Eye (tissue), 1 donor: ENCODE measurements around the gene GCM1.

ENCODE experiments used
- DNase-seq: peaks from one replicate; pipeline ENCODE4 v3.0.0-alpha.2; 2015

GCM1 gene

DNA sequence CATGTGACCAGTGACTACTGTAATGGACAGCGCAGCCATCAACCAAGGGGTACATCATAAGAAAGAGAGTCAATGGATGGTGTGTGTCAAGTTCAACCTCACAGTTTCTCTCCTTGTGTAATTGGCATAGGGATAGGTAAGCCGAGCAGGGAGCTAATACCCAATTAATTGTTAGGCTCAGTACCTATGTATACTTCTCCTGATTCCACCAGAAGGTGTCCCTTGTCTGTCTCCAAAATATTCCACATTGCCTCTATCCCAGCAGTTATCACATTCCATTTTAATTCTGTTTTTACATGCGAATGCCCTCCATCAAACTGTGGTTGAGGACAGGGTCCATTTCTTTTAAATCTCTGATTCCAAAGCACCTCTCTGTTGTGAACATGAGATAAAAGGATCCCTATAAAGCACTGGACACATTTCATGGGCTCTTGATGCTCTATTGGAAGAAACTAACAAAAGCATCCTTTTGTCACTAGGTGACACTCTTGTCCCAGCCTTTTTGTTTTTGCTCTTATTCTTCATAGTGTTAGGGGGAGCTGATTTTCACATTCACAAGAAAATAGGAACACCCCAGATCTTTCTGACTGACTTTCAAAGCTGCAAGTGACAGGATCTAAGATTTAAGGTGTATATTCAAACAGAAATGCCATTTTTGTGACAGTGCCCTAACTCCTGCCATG, 44.5 kb downstream of the GCM1 start:
- DNase-seq, result peak; percentile 11

DNA sequence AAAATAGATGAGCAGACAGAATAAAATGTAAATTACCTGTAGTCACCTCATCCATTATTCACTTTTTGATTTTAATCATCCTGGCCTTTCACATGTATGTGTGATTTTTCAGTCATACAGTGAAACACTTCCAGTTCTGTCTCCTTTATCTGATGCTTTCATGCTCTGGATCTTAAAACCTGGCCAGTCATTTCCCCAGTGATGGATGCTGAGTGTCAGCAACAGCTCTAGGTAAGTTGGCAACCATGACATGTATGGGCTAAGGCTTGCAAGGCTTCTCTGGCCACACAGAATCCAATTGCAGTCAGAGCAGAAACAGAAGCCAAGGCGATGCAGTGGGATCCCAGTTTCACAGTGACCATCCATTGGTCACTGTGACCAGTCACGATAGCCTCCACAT, 47.6 kb downstream of the GCM1 start:
- DNase-seq, result no peak

DNA sequence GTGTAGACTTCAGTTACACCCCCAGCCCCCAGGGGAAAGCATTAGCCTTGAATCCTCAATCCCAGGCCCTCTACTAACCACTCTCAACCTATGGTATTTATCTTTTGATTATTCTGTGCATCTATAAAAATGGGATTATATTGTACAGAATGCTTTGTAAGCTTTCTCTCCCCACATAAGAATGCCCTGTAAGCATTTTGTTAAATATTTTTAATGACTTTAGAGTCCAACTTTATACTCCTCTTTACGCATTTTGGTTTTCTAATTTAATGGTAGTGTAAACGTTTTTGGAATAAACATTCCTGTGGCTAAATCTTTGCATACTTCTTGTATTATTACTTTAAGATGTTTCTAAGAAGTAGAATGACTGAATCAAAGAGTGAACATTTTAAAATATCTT, 48.1 kb downstream of the GCM1 start:
- DNase-seq, result no peak

DNA sequence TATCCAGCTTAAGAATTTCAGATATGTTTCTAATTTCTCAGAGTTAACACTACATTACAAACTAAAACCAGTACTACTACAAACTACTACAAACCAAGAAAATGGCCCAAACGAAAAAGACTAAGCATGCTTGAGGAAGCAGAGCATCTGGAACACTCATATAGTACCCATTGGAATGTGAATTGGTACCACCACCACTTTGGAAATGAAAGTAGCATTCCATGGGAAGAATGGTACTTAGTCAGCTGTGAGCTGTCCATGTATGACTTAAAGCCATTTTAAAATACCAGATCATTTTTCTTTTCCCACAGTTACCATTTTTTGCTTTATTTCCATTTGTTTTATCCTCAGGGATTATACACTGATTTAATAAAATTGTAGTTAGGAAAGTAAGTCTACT, 52.9 kb downstream of the GCM1 start:
- DNase-seq, result no peak

DNA sequence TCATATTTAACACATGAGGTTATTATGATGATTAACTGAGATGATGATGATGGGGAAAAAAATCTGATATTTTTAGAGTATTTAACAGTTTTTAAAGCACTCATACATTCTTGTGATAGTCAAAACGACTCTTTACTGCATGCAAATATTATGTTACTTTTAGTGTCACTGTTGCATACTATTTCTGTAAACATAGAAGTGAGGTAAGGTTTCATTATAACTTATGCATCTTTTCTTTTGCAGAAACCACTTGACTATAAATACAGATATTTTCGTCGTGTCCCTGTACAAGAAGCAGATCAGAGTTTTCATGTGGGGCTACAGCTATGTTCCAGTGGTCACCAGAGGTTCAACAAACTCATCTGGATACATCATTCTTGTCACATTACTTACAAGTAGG, 53.4 kb downstream of the GCM1 start:
- DNase-seq, result no peak

DNA sequence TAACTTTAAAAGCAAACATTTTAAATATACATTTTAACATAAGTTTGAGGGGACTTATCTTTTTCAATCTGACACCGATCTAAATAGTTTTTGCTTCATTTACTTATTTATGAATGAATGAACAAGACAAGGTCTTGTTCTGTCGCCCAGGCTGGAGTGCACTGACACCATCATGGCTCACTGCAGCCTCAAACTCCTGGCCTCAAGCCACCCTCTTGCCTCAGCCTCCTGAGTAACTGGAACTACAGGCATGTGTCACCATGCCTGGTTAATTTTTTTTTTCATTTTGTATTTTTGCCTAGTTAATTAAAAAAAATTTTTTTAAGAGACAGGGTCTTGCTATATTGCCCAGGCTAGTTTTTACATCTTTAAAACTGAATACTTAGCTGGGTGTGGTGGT, 58.1 kb downstream of the GCM1 start:
- DNase-seq, result no peak

DNA sequence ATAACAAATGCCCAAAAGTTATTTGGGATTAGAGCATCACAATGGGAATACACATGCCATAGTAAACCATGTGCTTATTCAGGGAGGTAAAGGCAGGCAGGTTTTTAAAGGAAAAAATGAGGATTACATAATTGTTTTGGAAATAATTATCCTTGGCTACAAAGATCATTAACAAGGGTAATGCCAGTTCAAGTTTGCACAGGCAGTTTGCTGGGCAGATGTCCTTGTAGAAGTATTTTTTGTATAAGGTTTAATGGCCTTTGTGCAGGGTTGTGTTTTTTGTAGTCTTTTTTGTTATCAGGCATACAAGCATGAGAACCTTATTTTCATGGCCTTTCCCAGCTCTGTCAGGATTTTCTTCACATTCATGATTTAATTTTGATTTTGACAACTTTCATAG, 58.7 kb downstream of the GCM1 start:
- DNase-seq, result no peak

DNA sequence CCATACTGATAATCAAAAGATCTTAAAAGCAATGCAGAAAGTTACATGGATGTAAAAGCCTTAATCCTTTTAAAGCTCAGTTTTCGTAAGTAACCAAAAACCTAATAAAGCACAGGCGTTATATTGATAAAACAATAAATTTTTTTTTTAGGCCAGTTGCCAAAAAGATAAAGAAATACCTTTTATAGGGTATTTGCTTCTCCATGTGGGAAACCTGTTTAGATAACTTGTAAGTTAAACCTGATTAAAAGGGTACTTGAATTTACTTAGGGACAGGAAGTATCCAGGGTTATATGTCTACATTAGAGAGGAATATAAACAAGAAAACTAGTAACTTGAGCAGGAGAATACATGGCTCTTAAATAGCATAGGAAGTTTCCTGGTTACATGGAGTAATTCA, 62.3 kb downstream of the GCM1 start:
- DNase-seq, result no peak

DNA sequence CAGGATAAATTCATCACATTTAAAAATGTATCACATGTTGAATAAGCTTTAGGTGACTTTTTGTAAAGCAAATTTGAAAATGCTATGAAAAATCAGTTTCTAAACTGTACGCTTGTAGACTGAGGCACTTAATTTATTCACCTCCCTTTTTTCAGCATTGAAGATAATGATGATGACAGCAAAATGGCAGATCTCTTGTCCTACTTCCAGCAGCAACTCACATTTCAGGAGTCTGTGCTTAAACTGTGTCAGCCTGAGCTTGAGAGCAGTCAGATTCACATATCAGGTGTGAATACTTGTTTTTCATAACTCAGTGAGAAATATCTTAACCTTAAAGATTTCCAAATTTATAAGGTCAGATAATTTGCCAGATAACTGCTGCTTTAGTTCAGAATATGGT, 67.8 kb downstream of the GCM1 start:
- no peak for DNase-seq
